ENCODE data around the gene NCS1.
A peak's percentile ranks its signal among the peaks of the same experiment; 100 is the strongest.

NCS1 gene

DNA sequence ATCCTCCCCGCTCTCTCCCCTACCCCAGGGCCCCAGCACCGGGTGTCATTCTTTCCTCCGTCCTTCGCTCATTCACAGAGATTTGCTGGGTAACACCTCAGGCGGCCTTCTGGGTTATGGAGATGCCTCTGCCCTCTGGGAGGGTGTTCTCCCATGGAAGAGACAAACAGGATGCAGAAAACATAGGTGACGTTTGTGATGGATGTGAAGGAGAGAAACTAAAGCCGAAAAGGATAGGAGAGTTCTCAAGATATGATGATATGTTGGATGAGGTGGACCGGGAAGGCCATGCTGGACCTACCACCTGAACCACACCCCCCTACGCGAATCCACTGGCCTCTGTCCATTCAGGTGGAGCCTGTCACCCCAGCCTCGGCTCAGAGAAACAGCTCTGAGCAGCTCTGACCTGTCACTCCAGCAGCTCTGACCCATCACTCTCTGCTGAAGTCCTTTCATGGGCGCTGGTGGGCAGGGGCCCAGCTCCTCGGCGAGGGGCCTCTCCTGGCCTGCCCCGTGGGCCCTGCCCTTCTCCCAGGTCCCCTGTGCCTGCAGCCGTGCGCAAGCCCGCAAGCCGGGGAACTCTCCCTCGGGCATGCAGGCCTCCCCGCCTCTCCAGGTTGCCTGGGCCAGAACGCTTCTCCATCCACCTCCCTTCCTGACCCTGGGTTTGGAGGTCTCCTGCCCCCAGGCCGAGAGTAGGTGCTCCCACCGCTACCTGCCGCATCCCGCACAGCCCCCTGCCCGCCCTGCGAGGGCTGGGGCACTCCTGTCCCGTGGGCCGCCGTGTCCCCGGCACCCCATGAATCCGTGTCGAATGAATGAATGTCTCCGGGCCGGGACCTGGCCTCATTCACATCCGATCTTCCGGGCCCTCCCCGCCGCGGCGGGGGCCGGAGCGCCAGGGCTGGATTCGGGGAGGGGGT, 717 bp upstream of the NCS1 start:
- TF ChIP-seq, protein P1, sequence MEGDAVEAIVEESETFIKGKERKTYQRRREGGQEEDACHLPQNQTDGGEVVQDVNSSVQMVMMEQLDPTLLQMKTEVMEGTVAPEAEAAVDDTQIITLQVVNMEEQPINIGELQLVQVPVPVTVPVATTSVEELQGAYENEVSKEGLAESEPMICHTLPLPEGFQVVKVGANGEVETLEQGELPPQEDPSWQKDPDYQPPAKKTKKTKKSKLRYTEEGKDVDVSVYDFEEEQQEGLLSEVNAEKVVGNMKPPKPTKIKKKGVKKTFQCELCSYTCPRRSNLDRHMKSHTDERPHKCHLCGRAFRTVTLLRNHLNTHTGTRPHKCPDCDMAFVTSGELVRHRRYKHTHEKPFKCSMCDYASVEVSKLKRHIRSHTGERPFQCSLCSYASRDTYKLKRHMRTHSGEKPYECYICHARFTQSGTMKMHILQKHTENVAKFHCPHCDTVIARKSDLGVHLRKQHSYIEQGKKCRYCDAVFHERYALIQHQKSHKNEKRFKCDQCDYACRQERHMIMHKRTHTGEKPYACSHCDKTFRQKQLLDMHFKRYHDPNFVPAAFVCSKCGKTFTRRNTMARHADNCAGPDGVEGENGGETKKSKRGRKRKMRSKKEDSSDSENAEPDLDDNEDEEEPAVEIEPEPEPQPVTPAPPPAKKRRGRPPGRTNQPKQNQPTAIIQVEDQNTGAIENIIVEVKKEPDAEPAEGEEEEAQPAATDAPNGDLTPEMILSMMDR (IDR thresholded peaks at IDR 0.05), result no peak
- Histone ChIP-seq H3K4me2 (ENCODE audit: low read length) (peak overlapping the region; percentile 69), H3K79me2 (no peaks in the 10 kb centered on the region), H3K9me3 (ENCODE audit: control insufficient read depth, low read length) (no peaks in the 10 kb centered on the region), H3K4me1 (no peaks in the 10 kb centered on the region), H3K27me3 (ENCODE audit: control insufficient read depth, insufficient read depth, low read length) (no peaks in the 10 kb centered on the region), H3K36me3 (ENCODE audit: control insufficient read depth, insufficient read depth, low read length) (no peaks in the 10 kb centered on the region), H3K9ac (no peak overlapping the region), H3K4me3 (ENCODE audit: low read depth, low read length) (peak overlapping the region; percentile 20), H3K27ac (no peak overlapping the region), H2AFZ (peak overlapping the region; percentile 70)

DNA sequence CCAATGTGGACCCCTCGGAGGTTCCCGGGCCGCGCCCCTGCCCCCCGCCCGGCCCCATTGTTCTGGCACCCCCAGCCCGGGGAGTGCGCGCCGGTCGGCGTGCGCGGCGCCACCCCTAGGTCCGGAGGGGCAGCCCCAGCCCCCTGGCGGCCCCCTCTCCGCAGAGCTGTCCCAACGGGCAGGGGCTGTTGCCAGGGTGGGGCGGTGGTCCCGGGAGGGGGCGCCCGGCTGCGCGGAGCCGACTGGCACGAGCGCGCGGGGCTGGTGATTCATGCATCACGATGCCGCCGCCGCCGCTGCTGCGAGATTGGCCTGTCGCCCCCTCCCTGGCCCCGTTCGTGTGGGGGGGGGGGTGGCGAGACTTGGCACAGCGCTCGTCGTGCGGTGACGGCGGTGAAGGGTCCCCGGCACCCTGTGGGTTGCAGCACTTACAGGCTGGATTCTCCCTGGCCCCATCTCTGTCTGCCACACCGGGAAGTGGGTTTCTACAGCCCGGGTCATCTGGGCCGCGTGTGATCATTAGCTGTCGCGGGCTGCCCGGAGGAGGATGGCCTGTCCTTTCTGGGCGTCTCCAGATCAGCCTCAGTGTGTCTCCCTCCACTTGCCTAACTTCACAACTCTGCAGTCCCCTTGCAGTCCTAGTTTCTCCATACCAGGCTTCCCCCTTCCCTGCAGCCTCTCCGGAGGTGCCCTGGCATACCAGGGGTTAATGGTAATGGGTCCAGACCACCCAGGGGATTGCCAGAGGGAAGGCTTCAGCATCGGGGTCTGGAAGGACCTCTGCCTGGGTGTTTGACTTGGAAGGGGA, 858 bp downstream of the NCS1 start:
- H3K9ac ChIP-seq, result no peak overlapping the region
- no peak overlapping the region for H3K4me3 ChIP-seq (ENCODE audit: low read depth, low read length)
- TF ChIP-seq, protein P1 (IDR thresholded peaks at IDR 0.05), result no peak
- no peaks in the 10 kb centered on the region for H3K36me3 ChIP-seq (ENCODE audit: control insufficient read depth, insufficient read depth, low read length)
- peak overlapping the region; percentile 56 for H2AFZ ChIP-seq
- H3K79me2 ChIP-seq, result no peaks in the 10 kb centered on the region
- H3K4me2 ChIP-seq (ENCODE audit: low read length), result peak overlapping the region; percentile 67
- H3K27me3 ChIP-seq (ENCODE audit: control insufficient read depth, insufficient read depth, low read length), result no peaks in the 10 kb centered on the region
- no peaks in the 10 kb centered on the region for H3K9me3 ChIP-seq (ENCODE audit: control insufficient read depth, low read length)
- no peaks in the 10 kb centered on the region for H3K4me1 ChIP-seq
- no peak overlapping the region for H3K27ac ChIP-seq

DNA sequence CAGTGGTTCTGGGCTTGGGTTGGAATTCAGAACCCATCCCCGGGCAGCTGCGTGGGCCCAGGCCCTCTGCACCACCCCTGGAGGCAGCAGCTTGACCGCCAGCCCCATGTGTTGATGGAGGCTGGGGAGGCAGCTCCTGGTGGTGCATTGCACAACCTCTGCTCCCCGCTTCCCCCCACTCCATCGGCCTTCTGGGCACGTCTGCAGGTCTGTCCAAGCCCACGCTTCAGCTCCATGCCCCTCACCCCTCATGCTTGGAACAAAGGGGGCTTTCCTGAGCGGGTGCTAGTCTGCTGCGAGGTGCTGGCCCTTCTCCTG, 1.4 kb downstream of the NCS1 start:
- H3K27ac ChIP-seq, result no peak overlapping the region
- H3K36me3 ChIP-seq (ENCODE audit: control insufficient read depth, insufficient read depth, low read length), result no peaks in the 10 kb centered on the region
- H3K4me1 ChIP-seq, result no peaks in the 10 kb centered on the region
- H3K27me3 ChIP-seq (ENCODE audit: control insufficient read depth, insufficient read depth, low read length), result no peaks in the 10 kb centered on the region
- TF ChIP-seq, protein P1 (IDR thresholded peaks at IDR 0.05), result no peak
- H3K9ac ChIP-seq, result no peak overlapping the region
- no peaks in the 10 kb centered on the region for H3K79me2 ChIP-seq
- no peak overlapping the region for H3K4me2 ChIP-seq (ENCODE audit: low read length)
- H2AFZ ChIP-seq, result no peak overlapping the region
- no peak overlapping the region for H3K4me3 ChIP-seq (ENCODE audit: low read depth, low read length)
- no peaks in the 10 kb centered on the region for H3K9me3 ChIP-seq (ENCODE audit: control insufficient read depth, low read length)

- H3K9ac ChIP-seq, result no peak overlapping the region
- TF ChIP-seq, protein P1 (IDR thresholded peaks at IDR 0.05), result no peak
- no peak overlapping the region for H3K27ac ChIP-seq
- no peak overlapping the region for H2AFZ ChIP-seq
- no peaks in the 10 kb centered on the region for H3K27me3 ChIP-seq (ENCODE audit: control insufficient read depth, insufficient read depth, low read length)
- H3K36me3 ChIP-seq (ENCODE audit: control insufficient read depth, insufficient read depth, low read length), result no peaks in the 10 kb centered on the region
- no peak overlapping the region for H3K4me3 ChIP-seq (ENCODE audit: low read depth, low read length)
- H3K4me1 ChIP-seq, result no peaks in the 10 kb centered on the region
- no peaks in the 10 kb centered on the region for H3K9me3 ChIP-seq (ENCODE audit: control insufficient read depth, low read length)
- H3K79me2 ChIP-seq, result no peaks in the 10 kb centered on the region
- H3K4me2 ChIP-seq (ENCODE audit: low read length), result no peak overlapping the region
These were observed 1.8 kb downstream of the NCS1 start for GRCh38 chr9:130174025-130174424.

All from parathyroid adenoma (tissue), 2 donors.